NCI-H82 (cell line): ENCODE results near the gene HBS1L.

Experiments used
- DNase-seq: peaks from one replicate; lab custom pipeline; 2025; lab: John Stamatoyannopoulos, UW

HBS1L gene

GRCh38 chr6:135036731-135037420 lies 17.7 kb downstream of the HBS1L start:
- no peak for DNase-seq

DNA sequence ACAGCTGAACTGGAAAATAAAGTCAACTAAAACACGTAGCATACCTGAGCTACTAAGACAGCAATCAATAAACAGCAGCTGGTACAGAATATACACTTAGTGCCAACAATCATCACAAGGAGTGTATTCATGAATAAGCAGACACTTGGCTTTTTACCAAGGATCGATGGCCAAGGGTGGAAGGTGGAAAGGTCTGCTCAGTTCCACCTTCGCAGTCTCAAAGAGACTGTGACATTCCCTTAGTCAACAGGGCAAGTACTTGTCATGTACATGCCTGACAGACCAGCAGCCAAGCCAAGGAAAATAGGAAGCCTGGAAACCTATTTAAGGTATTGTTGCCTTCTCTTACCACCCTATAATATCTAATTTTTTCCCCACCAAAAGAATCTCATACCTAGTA lies 21.4 kb downstream of the HBS1L start:
- DNase-seq, result no peak

DNA sequence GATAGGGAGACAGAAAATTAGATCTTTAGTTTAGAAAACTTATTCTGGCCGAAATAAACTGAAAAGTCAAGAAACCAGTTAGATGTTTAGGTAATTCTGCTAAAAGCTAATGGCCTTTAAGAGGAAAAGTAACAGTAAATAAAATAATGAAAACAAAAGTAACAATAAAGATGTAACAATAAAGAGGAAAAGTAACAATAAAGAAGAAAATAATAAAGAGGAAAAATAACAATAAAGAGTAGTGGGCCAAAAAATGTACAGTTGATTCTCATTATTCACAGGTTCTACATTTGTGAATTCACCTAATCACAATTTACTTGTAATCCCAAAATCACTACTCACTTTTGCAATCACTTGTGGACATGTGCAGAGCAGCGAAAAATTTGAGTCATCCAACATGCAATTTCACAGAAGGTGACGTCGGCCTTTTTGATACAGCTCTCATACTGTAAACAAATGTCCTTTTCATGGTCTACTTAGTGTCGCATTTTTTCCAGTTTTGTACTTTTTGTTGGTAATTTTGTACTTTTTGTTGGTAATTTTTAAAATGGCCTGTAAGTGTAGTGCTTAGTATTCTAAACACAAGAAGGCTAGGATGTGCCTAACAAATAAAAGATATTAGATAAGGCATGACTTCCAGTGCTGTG lies 24.0 kb downstream of the HBS1L start:
- no peak for DNase-seq

DNA sequence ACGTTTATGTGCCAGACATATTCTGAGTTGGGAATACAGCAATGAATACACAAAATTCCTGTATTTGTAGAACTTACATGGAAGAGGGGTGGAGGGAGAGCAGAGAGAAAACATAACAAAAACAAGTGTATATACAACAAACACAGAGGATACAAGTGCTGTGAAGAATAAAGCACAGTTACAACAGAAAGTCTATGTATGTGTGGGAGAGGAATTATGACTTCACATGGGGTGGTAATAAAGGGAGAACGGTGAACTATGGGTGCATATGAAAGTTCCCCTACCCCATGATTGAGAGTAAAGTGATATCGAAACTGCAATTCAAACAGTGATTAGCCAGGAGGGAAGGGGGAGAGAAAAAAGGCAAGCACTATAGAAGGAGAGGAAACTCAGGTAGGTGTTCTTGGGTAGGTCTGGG lies 24.6 kb downstream of the HBS1L start:
- no peak for DNase-seq

- no peak for DNase-seq
Observed at GRCh38 chr6:135025775-135026174, 28.8 kb downstream of the HBS1L start.

DNA sequence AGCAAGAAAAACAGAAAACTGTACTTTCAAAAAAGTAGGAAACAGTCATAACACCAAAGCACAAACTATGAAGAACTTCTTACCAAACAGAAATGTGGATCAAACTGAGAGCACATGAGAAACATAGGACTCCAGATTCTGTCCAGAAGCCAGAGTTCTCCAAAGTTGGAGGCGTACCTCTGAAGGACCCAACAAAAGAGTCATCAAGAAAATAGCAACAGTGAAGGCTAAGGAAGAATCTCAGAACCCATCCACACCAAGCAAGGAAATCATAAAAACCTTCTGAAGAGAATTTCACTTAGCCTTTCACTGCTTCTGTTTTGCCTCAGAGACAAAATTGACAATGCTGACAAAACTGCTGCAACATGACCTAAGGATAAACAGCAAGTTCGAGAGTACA lies 29.4 kb downstream of the HBS1L start:
- DNase-seq, result no peak

- DNase-seq, result no peak
Observed at GRCh38 chr6:135022050-135022697, 32.4 kb downstream of the HBS1L start.

DNA sequence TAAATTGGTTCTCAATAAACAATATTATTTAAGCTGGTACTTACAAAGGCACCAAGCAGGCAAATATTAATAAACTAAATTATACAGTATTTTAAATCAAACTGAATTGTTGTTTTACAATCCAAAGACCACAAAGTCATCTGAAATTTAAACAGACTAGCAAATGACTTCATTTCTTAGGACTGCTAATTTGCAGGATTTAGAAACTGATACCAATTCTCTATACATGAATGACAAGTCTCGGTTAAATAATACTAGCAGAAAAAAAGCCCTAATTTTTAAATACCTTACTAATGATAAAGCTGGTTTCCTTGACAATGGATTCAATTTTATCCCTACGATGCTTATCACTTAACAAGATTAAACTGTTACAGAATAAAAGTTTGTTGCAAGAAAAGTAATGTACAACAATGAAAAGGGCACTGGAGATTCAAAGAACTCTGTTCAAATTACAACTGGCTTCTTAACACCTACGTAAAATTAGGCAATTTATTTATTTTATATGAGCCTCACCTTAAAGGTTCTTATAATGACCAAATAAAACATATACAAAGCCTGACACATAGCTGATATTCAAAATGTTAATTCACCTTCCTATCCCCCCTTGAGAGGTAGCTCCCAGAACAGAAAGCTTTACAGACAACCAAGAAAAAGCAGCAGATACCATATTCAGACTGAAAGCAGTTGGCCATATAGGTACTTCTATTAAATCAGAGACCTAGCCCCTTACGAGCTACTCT lies 33.1 kb downstream of the HBS1L start:
- DNase-seq, result peak; percentile 49

DNA sequence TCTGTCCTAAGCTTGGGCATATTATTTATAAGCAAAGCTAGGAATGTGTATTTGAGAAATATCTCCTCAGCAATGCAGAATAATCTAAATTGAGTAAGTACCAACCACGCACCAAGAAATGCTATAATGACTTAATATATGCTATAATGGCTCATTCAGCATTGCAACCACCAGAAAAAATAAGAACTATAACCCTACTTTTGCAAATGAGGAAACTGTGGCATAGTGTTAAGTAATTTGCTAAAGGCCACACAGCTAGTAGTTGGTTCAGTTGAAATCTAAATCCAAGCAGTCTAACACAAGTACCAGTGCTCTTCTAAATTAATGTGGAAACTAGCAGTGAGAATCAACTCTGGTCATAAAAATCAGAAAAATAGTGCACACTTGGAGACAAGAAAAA lies 35.7 kb downstream of the HBS1L start:
- DNase-seq, result no peak

GRCh38 chr6:135018052-135018451 lies 36.6 kb downstream of the HBS1L start:
- no peak for DNase-seq

- DNase-seq, result no peak
Observed at GRCh38 chr6:135014353-135014832, 40.2 kb downstream of the HBS1L start.

GRCh38 chr6:135013211-135013610 lies 41.4 kb downstream of the HBS1L start:
- no peak for DNase-seq

DNA sequence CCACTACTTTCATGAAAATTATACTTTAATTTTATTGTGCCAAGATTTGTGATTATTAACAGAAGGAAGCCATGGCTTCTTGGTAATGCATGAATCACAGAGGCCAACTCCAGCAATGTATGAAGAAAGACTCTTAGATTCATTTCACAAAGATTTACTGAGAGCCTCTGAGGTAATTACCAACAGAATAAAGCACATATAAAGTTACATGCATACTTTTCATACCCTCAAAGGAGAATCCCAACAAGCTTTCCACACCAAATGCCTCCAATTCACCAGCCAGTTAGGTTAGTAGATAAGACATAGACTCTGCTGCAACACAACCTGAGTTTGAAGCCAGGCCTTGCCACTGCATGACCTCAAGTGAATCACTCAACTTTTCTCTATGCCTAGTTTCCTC lies 41.9 kb downstream of the HBS1L start:
- DNase-seq, result no peak

- no peak for DNase-seq
Observed at GRCh38 chr6:135012349-135012748, 42.3 kb downstream of the HBS1L start.

GRCh38 chr6:135008941-135009290 lies 45.7 kb downstream of the HBS1L start:
- no peak for DNase-seq

GRCh38 chr6:135008072-135008940 lies 46.3 kb downstream of the HBS1L start:
- DNase-seq, result no peak

GRCh38 chr6:135006386-135006914 lies 48.2 kb downstream of the HBS1L start:
- DNase-seq, result peak; percentile 63

- DNase-seq, result no peak
Observed at GRCh38 chr6:135004399-135004798, 50.2 kb downstream of the HBS1L start.

DNA sequence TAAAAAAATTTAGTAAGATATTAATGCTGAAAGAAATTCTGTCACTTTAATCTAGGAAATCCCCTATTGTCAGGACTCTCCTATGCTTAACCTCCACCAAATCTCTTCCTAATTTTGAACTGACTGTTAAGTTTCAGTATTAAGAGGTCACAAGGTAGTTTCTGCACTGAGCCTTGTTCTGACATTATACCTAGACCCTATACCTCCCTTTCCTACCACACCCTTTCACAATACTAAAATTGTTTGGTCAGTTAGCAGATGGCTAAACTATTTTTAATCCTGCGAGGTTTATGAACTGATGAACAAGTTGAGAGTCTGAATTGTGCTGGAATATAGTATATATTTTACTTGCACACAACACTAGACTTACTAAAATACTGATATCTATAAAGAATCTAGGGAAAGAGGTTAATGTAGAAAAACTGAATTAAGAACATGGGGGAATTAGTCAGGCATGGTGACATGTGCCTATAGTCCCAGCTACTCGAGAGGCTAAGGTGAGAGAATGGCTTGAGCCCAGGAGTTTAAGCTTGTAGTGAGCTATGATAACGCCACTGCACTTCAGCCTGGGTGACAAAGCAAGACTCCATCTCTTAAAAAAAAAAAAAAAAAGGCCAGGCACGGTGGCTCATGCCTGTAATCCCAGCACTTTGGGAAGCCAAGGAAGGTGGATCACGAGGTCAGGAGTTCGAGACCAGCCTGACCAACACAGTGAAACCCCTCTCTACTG lies 51.5 kb downstream of the HBS1L start:
- DNase-seq, result peak; percentile 27

DNA sequence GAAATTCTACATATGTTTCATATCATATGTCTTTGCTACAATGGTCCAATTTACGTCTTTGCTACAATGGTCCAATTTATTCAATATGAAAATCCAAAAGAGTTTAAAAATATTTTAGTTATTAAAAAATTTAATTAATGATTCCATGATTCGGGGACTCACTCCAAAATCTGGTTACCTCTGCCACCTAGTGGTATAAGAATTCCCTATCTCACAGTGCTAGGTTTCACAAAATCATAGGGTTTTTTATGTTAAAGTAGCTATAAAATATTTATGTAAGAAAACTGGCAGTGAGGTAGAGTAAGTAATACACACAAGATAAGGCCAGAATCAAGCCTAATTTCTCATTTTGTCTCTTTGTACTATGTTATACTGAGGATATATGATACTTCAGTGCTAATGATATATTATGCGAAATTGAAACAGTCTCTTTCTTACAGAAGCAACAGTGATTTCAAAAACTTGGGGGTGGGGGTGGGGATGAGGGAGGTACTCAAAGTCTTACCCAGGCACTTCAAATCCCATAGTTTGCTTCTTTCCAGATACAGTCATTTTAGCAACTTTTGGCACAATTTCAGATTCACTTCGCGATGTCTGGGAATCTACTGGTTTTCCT lies 52.3 kb downstream of the HBS1L start:
- DNase-seq, result peak; percentile 39
